HG02759 (cell line): ENCODE measurements around the gene SEPSECS.

Experiments used
- ATAC-seq: cut with Tn5 transposase; IDR thresholded peaks from one replicate; pipeline ENCODE4 v1.9.1; 2021; ENCODE audit warnings: mild to moderate bottlenecking, moderate library complexity; ENCODE audit not compliant: unreplicated experiment

The SEPSECS gene

GRCh38 chr4:25157081-25157480, 3.2 kb downstream of the SEPSECS start:
- ATAC-seq: no peak

- ATAC-seq: no peak
Measured at GRCh38 chr4:25155947-25156346, 4.3 kb downstream of the SEPSECS start.

- ATAC-seq: no peak
Measured at GRCh38 chr4:25154594-25155265, 5.5 kb downstream of the SEPSECS start.

- ATAC-seq: no peak
Measured at GRCh38 chr4:25146076-25146475, 14.2 kb downstream of the SEPSECS start.

GRCh38 chr4:25144870-25145481, 15.3 kb downstream of the SEPSECS start:
- no peak for ATAC-seq

GRCh38 chr4:25142468-25142867, 17.8 kb downstream of the SEPSECS start:
- ATAC-seq: no peak

GRCh38 chr4:25141592-25141991, 18.7 kb downstream of the SEPSECS start:
- ATAC-seq: no peak

GRCh38 chr4:25133132-25133531, 27.1 kb downstream of the SEPSECS start:
- ATAC-seq: no peak

- ATAC-seq: no peak
Measured at GRCh38 chr4:25131926-25132325, 28.3 kb downstream of the SEPSECS start.

- ATAC-seq: no peak
Measured at GRCh38 chr4:25131381-25131780, 28.9 kb downstream of the SEPSECS start.

GRCh38 chr4:25129917-25130316, 30.3 kb downstream of the SEPSECS start:
- no peak for ATAC-seq

GRCh38 chr4:25128671-25129070, 31.6 kb downstream of the SEPSECS start:
- ATAC-seq: peak; percentile 65

GRCh38 chr4:25123236-25123635, 37.0 kb downstream of the SEPSECS start:
- peak; percentile 99 for ATAC-seq

GRCh38 chr4:25120146-25120940, 39.9 kb downstream of the SEPSECS start:
- ATAC-seq: no peak

GRCh38 chr4:25117716-25118472, 42.4 kb downstream of the SEPSECS start:
- ATAC-seq: no peak

GRCh38 chr4:25117274-25117673, 43.0 kb downstream of the SEPSECS start:
- ATAC-seq: no peak

GRCh38 chr4:25113915-25114904, 46.0 kb downstream of the SEPSECS start:
- ATAC-seq: no peak

- ATAC-seq: no peak
Measured at GRCh38 chr4:25112995-25113380, 47.3 kb downstream of the SEPSECS start.

- ATAC-seq: no peak
Measured at GRCh38 chr4:25112366-25112994, 47.8 kb downstream of the SEPSECS start.
